Mononuclear cell (primary cell): ENCODE results near the gene TNFSF12. TPM values are rescaled to one million over a fixed set of nuclear protein-coding genes. Genes with fewer than 3 reads are reported as not detected.

Experiments
- H3K27me3 ChIP-seq: 2 replicates; pipeline ENCODE4 v1.6.0; 2011; ENCODE audit warnings: low read length, control low read depth; ENCODE audit not compliant: insufficient read depth
- H3K4me1 ChIP-seq: 2 replicates; pipeline ENCODE4 v1.5.1; 2011; ENCODE audit warnings: mild to moderate bottlenecking, low read length, control low read depth; ENCODE audit not compliant: insufficient read depth
- H3K4me3 ChIP-seq: 2 replicates; pipeline ENCODE4 v1.5.1; 2011; ENCODE audit warnings: mild to moderate bottlenecking, low read length, moderate library complexity
- H3K9me3 ChIP-seq: 2 replicates; pipeline ENCODE4 v1.5.1; 2011; ENCODE audit warnings: low read depth, mild to moderate bottlenecking, control low read depth, low read length
- total RNA-seq: library from RNA; depleted of rRNA; stranded (reverse); fragments of >200 nt; gene quantifications from one replicate; pipeline ENCODE4 v1.2.3, GENCODE V29; 2012

Gene TNFSF12
- total RNA-seq, 1 donor = 14.4 TPM

DNA sequence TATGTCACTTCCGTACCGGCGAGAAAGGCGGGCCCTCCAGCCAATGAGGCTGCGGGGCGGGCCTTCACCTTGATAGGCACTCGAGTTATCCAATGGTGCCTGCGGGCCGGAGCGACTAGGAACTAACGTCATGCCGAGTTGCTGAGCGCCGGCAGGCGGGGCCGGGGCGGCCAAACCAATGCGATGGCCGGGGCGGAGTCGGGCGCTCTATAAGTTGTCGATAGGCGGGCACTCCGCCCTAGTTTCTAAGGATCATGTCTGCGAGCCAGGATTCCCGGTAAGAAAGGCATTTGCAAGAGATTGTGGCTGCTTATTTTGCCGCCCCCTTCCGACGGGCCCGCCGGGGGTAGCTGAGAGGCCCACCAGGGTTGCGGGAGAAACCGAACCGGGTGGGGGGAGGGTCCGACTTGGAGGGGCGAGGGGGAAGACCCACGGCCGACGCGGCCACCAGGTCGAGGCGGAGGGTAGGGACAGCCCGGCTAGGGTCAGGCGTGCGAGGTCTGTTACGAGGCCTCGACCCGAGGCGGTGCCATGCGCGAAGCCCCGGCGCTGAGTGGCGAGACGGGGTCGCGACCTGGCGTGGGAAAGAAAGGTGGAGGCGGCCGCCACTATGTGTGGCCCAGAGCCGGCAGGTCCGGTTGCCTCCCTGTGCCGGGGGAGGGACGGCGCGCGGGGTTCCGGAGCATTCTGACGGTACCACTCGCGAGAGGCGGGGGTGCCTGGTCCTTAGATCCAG is 23.9 kb downstream of the TNFSF12 start:
- H3K9me3 ChIP-seq = no peaks in the 10 kb centered on the region
- peaks cover 50% of the 10 kb centered on the region for H3K4me1 ChIP-seq
- H3K4me3 ChIP-seq = peak overlapping the region; percentile 96
- no peaks in the 10 kb centered on the region for H3K27me3 ChIP-seq

DNA sequence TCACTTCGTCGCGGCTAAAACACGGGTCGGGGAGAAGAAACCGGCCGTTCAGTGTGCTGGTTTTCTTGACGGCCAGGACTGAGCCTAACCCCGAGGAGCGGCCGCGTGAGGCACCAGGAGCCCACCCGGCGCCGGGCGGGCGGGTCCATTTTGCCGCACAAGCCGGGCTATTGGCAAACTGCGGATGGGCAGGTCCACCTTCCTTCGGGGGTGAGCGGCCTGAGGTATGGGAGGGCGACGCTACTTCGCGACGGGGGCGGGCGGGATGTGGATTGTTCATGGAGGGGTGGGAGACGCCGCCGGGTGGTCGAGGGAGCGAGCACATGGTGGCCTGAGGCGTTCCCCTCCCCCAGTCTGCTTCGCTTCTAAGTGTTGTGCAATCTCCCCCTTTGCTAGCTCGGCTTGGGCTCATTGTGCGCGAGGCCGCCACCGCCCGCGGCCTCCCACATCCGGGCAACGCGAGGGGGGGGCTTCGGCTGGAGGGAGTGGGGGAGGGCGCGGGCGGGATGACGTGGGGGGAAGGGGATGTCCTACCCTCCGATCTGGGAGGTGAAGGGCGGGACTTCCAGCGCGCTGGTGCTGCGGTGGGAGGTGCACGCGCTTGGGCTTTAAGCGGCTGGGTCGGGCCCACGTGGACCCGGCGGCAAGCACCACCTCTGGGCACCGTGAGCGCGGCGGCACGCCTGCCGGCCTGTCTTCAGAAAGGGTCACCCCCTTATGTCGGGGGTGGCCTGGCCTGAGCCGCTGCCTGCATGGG is 24.6 kb downstream of the TNFSF12 start:
- H3K9me3 ChIP-seq = no peaks in the 10 kb centered on the region
- H3K4me1 ChIP-seq = peaks cover 57% of the 10 kb centered on the region
- H3K4me3 ChIP-seq = peak overlapping the region; percentile 96
- H3K27me3 ChIP-seq = no peaks in the 10 kb centered on the region

DNA sequence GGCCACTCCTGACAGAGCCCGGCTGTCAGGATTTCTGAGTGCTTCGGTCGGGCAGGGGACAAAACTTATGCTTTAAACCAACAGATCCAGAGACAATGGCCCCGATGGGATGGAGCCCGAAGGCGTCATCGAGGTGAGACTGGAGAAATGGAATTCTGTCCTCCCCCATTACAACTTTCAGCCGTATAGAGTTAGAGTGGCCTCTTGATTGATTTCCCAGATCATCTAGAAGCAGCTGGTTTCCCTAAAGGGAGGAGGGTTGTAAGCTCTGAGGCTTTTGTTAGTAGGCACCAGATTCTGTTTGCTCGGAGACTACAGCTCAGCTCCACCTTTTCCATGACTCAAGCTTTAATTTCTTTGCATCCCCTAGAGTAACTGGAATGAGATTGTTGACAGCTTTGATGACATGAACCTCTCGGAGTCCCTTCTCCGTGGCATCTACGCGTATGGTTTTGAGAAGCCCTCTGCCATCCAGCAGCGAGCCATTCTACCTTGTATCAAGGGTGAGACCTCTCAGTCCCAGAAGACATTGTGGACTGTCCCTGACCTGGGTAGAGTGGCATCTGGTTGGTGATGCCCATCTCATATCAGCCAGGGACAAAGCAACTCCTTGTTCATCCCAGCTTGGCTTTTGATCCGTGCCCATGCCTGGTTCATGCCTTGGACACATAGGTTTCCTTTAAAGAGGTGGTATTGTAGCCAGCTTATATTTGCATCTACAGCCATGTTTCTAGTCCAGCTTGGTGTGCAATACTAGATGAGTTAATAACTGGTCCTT is 25.5 kb downstream of the TNFSF12 start:
- Histone ChIP-seq H3K4me1 (peaks cover 66% of the 10 kb centered on the region), H3K9me3 (no peaks in the 10 kb centered on the region), H3K4me3 (peak overlapping the region; percentile 96), H3K27me3 (no peaks in the 10 kb centered on the region)

DNA sequence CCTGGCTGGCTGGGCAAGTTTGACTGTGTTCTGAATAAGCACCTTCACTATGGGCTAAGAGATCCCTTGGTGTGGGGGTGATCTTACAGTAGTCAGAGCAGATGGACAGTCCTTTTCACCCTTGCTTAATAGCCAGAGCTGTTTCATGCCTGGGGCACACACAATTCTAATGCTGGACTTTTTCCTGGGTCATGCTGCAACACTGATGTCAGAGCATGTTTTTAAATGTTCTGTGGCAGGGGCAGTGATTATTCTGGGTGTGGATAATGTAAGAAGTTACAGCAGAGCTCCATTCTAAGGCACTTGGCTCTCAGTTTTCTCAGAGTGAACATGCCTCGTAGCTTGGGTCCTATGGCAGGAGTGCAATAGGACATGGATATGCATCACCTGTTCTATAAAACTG is 26.6 kb downstream of the TNFSF12 start:
- Histone ChIP-seq H3K4me3 (no peak overlapping the region), H3K4me1 (peaks cover 77% of the 10 kb centered on the region), H3K9me3 (no peaks in the 10 kb centered on the region), H3K27me3 (no peaks in the 10 kb centered on the region)

DNA sequence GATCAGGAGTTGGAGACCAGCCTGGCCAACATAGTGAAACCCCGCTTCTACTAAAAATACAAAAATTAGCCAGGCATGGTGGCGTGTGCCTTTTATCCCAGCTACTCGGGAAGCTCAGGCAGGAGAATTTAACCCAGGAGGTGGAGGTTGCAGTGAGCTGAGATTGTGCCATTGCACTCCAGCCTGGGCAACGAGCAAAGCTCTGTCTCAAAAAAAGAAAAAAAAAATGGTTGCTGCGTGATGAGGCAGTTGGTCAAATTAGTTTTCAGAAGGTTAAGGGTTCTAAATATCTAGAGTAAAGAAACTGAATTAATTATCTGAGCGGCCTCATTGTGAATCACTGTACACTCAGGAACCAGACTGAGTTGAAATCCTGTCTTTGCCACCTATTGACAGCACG is 27.1 kb downstream of the TNFSF12 start:
- H3K9me3 ChIP-seq = no peaks in the 10 kb centered on the region
- no peaks in the 10 kb centered on the region for H3K27me3 ChIP-seq
- peaks cover 82% of the 10 kb centered on the region for H3K4me1 ChIP-seq
- H3K4me3 ChIP-seq = no peak overlapping the region

DNA sequence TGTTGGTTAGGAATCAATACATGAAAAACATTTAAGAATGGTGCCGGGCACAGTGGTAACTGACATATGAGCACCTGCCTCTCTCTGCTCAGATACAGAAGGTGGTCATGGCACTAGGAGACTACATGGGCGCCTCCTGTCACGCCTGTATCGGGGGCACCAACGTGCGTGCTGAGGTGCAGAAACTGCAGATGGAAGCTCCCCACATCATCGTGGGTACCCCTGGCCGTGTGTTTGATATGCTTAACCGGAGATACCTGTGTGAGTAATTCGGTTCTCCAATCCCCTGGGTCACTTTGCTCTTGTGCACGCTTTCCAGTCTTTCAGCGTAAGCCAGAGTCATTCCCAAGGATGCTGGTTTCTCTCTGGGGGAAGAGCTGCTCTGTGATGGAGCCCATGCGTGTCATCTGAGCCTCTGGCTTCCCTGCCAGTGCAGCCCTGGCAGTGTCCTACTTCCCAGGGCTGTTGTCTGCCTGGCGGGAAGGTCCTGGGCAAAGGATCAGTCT is 27.6 kb downstream of the TNFSF12 start:
- no peaks in the 10 kb centered on the region for H3K9me3 ChIP-seq
- H3K27me3 ChIP-seq = no peaks in the 10 kb centered on the region
- no peak overlapping the region for H3K4me3 ChIP-seq
- peaks cover 83% of the 10 kb centered on the region for H3K4me1 ChIP-seq

DNA sequence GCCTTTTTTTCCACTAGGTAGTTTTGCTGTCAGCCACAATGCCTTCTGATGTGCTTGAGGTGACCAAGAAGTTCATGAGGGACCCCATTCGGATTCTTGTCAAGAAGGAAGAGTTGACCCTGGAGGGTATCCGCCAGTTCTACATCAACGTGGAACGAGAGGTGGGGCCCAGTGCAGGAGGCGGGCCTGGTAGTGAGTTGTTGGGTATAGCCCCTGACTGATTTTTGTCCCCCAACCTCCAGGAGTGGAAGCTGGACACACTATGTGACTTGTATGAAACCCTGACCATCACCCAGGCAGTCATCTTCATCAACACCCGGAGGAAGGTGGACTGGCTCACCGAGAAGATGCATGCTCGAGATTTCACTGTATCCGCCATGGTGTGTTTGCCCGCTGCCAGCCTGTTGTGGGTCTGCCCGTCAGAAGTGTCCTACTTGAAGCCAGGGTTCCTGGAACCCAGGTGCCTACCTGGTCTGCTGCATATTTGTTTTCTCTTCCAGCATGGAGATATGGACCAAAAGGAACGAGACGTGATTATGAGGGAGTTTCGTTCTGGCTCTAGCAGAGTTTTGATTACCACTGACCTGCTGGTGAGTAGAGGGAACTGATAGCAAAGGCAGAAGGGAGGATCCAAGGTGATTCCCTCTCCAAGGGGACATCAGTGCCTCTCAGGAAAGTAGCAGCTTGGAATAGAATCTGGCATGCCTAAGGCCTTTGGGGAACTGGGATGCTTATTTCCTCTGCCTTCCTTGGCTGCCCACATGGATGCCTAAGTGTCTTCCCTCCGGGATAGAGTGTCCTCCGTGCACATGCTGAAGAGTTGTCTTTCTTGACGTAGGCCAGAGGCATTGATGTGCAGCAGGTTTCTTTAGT is 28.7 kb downstream of the TNFSF12 start:
- H3K9me3 ChIP-seq = no peaks in the 10 kb centered on the region
- no peak overlapping the region for H3K4me3 ChIP-seq
- peaks cover 88% of the 10 kb centered on the region for H3K4me1 ChIP-seq
- no peaks in the 10 kb centered on the region for H3K27me3 ChIP-seq

DNA sequence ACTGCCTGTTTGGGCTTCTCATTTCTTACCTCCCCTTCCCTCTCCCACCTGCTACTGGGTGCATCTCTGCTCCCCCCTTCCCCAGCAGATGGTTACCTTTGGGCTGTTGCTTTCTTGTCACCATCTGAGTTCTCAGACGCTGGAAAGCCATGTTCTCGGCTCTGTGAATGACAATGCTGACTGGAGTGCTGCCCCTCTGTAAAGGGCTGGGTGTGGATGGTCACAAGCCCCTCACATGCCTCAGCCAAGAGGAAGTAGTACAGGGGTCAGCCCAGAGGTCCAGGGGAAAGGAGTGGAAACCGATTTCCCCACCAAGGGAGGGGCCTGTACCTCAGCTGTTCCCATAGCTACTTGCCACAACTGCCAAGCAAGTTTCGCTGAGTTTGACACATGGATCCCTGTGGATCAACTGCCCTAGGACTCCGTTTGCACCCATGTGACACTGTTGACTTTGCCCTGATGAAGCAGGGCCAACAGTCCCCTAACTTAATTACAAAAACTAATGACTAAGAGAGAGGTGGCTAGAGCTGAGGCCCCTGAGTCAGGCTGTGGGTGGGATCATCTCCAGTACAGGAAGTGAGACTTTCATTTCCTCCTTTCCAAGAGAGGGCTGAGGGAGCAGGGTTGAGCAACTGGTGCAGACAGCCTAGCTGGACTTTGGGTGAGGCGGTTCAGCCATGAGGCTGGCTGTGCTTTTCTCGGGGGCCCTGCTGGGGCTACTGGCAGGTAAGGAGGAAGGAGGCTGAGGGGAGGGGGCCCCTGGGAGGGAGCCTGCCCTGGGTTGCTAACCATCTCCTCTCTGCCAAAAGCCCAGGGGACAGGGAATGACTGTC is 30.4 kb downstream of the TNFSF12 start, which contains the start of gene CD68:
Gene CD68 (plus strand): TSS at position 638 of the 833 bp plus-strand sequence. CDS start 40 bp downstream, at position 678.
- Histone ChIP-seq H3K4me3 (peak within 1 kb of the TSS; percentile 49), H3K9me3 (no peaks in the 10 kb centered on the region), H3K4me1 (peaks cover 94% of the 10 kb centered on the region), H3K27me3 (no peaks in the 10 kb centered on the region)

DNA sequence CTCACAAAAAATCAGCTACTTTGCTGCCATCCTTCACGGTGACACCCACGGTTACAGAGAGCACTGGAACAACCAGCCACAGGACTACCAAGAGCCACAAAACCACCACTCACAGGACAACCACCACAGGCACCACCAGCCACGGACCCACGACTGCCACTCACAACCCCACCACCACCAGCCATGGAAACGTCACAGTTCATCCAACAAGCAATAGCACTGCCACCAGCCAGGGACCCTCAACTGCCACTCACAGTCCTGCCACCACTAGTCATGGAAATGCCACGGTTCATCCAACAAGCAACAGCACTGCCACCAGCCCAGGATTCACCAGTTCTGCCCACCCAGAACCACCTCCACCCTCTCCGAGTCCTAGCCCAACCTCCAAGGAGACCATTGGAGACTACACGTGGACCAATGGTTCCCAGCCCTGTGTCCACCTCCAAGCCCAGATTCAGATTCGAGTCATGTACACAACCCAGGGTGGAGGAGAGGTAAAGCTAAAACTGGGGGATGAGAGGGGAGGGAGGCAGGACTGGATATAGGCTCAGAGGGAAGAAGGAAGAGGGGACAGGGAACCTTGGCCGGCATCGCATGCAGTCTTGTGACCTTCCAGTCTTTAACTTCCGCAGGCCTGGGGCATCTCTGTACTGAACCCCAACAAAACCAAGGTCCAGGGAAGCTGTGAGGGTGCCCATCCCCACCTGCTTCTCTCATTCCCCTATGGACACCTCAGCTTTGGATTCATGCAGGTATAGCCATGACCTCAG is 31.2 kb downstream of the TNFSF12 start:
- no peaks in the 10 kb centered on the region for H3K27me3 ChIP-seq
- no peaks in the 10 kb centered on the region for H3K9me3 ChIP-seq
- H3K4me1 ChIP-seq = peaks cover 94% of the 10 kb centered on the region
- peak overlapping the region; percentile 49 for H3K4me3 ChIP-seq

DNA sequence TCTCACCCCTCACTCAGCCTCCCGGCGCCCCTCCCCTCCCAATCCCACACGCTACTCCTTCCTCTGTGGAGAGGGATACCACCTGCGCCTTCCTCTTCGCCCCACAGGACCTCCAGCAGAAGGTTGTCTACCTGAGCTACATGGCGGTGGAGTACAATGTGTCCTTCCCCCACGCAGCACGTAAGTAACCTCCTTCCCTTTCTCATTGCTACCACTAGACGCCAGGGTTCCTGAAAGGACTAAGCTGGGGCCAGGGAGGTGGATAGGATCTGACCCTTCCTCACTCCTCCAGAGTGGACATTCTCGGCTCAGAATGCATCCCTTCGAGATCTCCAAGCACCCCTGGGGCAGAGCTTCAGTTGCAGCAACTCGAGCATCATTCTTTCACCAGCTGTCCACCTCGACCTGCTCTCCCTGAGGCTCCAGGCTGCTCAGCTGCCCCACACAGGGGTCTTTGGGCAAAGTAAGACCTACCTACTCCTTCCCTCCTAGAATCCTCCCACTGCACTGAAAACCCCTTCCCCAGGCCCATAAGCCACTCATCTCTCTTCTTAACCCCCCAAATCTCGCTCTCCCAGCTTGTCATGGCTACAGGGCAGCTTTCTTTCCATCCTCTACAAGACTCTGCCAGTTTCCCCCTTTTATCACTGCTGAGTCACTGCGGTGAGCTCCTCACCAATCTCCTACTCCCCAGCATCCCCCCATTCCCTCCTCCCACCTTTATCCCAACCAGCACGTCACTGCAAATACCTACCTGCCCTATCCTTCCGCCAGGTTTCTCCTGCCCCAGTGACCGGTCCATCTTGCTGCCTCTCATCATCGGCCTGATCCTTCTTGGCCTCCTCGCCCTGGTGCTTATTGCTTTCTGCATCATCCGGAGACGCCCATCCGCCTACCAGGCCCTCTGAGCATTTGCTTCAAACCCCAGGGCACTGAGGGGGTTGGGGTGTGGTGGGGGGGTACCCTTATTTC is 32.0 kb downstream of the TNFSF12 start:
- Histone ChIP-seq H3K4me1 (peaks cover 94% of the 10 kb centered on the region), H3K9me3 (no peaks in the 10 kb centered on the region), H3K4me3 (peak overlapping the region; percentile 49), H3K27me3 (no peaks in the 10 kb centered on the region)

DNA sequence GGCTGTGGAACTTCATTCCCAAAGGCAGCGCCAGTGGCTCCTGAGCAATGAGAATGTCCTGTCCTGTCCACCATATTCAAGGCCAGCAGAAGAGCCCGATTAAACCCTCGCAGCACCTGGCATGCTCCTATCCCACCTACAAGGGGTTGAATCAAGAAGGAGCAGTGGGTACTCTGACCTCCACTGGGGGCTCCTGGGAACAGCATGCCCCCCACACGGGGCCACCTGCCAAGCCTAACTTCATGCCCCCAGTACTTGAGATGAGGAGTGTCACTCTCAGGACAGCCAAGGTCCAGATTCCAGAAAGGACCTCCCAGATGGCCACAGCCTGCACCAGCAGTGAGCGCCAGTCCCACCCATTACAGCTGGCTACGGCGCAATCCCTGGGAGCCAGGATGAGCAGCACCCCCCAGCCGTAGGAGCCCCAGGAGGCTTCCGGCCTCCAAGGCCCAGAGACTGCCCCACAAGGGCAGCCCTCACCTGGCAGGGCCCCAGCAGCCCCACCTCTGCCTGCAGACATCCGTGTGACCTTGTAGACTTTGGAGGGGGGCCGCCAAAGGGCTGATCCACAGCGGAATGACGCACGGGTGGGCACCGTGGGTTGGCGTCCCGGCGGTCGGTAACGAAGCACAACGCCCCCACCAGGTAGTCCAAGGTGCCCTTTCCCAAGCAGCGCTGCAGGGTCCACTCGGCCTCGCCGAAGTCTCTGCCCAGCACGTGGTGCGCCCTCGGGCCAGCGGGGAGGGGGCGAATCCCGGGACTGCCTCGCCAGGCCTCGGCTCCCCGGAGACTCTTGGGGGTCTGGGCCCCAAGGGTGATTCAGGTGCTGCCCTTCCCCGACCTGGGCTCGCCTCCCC is 33.8 kb downstream of the TNFSF12 start:
- no peaks in the 10 kb centered on the region for H3K9me3 ChIP-seq
- no peaks in the 10 kb centered on the region for H3K27me3 ChIP-seq
- no peak overlapping the region for H3K4me3 ChIP-seq
- H3K4me1 ChIP-seq = peaks cover 86% of the 10 kb centered on the region
